ENCODE data around the gene ICAM1.
A peak's percentile ranks its signal among the peaks of the same experiment; 100 is the strongest.

DNA sequence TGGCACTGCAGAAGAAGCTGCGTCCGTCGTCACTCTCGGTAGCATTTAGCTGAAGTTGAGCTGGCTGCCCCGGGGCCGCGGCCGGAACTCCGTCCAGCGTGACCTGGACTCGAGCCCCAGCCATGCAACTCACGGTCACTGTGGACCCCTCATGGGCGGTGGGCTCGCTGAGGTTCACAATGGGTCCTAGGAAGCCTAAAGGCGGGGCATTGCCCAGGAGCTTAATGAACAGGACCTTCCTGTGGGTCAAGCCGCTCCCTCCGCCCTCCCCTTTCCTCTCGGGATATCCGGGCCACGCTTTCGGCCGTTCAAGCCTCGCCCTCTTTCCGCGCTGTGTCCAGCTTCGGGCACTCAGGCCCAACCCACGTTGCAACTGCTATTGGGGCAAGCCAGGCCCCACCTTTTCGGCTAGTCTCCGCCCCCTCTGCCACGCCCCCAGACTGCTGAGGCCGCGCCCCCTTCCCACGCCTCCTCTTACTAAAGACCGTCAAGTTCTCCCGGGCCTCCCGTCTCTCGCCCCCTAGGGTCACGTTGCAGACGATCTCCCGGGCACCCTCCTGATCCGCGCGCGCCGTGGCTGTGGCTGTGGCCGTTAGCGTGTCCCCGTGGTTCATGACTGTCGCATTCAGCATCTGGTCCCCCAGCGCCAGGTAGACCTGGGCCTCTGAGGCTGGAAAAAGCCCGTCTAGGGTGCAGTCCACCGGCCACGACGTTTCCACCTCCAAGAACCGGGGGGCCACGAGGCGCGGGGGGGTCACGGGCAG is 63.9 kb downstream of the ICAM1 start:
- TF ChIP-seq, protein P1, sequence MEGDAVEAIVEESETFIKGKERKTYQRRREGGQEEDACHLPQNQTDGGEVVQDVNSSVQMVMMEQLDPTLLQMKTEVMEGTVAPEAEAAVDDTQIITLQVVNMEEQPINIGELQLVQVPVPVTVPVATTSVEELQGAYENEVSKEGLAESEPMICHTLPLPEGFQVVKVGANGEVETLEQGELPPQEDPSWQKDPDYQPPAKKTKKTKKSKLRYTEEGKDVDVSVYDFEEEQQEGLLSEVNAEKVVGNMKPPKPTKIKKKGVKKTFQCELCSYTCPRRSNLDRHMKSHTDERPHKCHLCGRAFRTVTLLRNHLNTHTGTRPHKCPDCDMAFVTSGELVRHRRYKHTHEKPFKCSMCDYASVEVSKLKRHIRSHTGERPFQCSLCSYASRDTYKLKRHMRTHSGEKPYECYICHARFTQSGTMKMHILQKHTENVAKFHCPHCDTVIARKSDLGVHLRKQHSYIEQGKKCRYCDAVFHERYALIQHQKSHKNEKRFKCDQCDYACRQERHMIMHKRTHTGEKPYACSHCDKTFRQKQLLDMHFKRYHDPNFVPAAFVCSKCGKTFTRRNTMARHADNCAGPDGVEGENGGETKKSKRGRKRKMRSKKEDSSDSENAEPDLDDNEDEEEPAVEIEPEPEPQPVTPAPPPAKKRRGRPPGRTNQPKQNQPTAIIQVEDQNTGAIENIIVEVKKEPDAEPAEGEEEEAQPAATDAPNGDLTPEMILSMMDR (IDR thresholded peaks at IDR 0.05) = peak; percentile 35
- TF ChIP-seq POLR2AphosphoS5 (IDR thresholded peaks at IDR 0.05; ENCODE audit: low read depth, low read length) = peak; percentile 69; the same call in 1 of the 2 replicates
- no peak for TF ChIP-seq RCOR1 (IDR thresholded peaks at IDR 0.05; ENCODE audit: low read length)
- TF ChIP-seq GABPA (IDR thresholded peaks at IDR 0.05; ENCODE audit: low read depth) = peak; percentile 57; the same call in 1 of the 2 replicates
- TF ChIP-seq SIN3A (IDR thresholded peaks at IDR 0.05; ENCODE audit: borderline replicate concordance, low read depth, low read length) = no peak
- no peak for TF ChIP-seq NFIC (IDR thresholded peaks at IDR 0.05; ENCODE audit: borderline replicate concordance)
- TF ChIP-seq RFX5 (IDR thresholded peaks at IDR 0.05; ENCODE audit: low read length) = no peak
- no peak for TF ChIP-seq RXRA (IDR thresholded peaks at IDR 0.05; ENCODE audit: borderline replicate concordance, low read depth)
- TF ChIP-seq, protein P2, sequence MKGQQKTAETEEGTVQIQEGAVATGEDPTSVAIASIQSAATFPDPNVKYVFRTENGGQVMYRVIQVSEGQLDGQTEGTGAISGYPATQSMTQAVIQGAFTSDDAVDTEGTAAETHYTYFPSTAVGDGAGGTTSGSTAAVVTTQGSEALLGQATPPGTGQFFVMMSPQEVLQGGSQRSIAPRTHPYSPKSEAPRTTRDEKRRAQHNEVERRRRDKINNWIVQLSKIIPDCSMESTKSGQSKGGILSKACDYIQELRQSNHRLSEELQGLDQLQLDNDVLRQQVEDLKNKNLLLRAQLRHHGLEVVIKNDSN (IDR thresholded peaks at IDR 0.05; ENCODE audit: borderline replicate concordance, low read depth) = no peak
- TF ChIP-seq FOXM1 (IDR thresholded peaks at IDR 0.05; ENCODE audit: low read depth) = no peak
- TF ChIP-seq, protein P3, sequence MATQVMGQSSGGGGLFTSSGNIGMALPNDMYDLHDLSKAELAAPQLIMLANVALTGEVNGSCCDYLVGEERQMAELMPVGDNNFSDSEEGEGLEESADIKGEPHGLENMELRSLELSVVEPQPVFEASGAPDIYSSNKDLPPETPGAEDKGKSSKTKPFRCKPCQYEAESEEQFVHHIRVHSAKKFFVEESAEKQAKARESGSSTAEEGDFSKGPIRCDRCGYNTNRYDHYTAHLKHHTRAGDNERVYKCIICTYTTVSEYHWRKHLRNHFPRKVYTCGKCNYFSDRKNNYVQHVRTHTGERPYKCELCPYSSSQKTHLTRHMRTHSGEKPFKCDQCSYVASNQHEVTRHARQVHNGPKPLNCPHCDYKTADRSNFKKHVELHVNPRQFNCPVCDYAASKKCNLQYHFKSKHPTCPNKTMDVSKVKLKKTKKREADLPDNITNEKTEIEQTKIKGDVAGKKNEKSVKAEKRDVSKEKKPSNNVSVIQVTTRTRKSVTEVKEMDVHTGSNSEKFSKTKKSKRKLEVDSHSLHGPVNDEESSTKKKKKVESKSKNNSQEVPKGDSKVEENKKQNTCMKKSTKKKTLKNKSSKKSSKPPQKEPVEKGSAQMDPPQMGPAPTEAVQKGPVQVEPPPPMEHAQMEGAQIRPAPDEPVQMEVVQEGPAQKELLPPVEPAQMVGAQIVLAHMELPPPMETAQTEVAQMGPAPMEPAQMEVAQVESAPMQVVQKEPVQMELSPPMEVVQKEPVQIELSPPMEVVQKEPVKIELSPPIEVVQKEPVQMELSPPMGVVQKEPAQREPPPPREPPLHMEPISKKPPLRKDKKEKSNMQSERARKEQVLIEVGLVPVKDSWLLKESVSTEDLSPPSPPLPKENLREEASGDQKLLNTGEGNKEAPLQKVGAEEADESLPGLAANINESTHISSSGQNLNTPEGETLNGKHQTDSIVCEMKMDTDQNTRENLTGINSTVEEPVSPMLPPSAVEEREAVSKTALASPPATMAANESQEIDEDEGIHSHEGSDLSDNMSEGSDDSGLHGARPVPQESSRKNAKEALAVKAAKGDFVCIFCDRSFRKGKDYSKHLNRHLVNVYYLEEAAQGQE (IDR thresholded peaks at IDR 0.05; ENCODE audit: low read depth, low read length) = no peak
- TF ChIP-seq EZH2phosphoT487 (IDR thresholded peaks at IDR 0.05; ENCODE audit: borderline replicate concordance, low read depth) = no peak
